GM23338 (cell line): ENCODE data around the gene GLI3. TPM values are rescaled to one million over a fixed set of nuclear protein-coding genes. Genes with fewer than 3 reads are reported as not detected.

ENCODE experiments used
- ATAC-seq: fragments of 200-7000 bp; cut with Tn5 transposase; 3 replicates; pipeline ENCODE4 v1.9.1; 2020
- DNase-seq: peaks from one replicate; pipeline ENCODE4 v3.0.0-alpha.2; 2015; ENCODE audit warnings: low spot score
- H2AFZ ChIP-seq: fragments of 200-600 bp; sonication (generic); 2 replicates; pipeline ENCODE4 v1.8.0; 2016; ENCODE audit warnings: antibody characterized with exemption, mild to moderate bottlenecking, moderate library complexity
- H3F3A ChIP-seq: fragments of 200-600 bp; sonication (generic); replicated peaks from 2 replicates; pipeline ENCODE4 v1.8.0; 2017; ENCODE audit warnings: antibody characterized with exemption, mixed run types, low read depth
- H3K27ac ChIP-seq: fragments of 200-600 bp; sonication (generic); 2 replicates; pipeline ENCODE4 v1.6.1; 2016; ENCODE audit warnings: low read depth
- H3K27me3 ChIP-seq: fragments of 200-600 bp; sonication (generic); 2 replicates; pipeline ENCODE4 v1.8.0; 2016; ENCODE audit warnings: mild to moderate bottlenecking, mixed run types, moderate library complexity; ENCODE audit not compliant: insufficient read depth
- H3K36me3 ChIP-seq: fragments of 200-600 bp; sonication (generic); 2 replicates; pipeline ENCODE4 v1.8.0; 2016; ENCODE audit warnings: mild to moderate bottlenecking; ENCODE audit not compliant: insufficient read depth
- H3K4me1 ChIP-seq: fragments of 200-600 bp; sonication (generic); 2 replicates; pipeline ENCODE4 v1.8.0; 2016; ENCODE audit warnings: mild to moderate bottlenecking, moderate library complexity; ENCODE audit not compliant: insufficient read depth
- H3K4me2 ChIP-seq: fragments of 200-600 bp; sonication (generic); 2 replicates; pipeline ENCODE4 v1.7.1; 2017; ENCODE audit warnings: mixed run types
- H3K4me3 ChIP-seq: fragments of 200-600 bp; sonication (generic); 2 replicates; pipeline ENCODE4 v1.6.1; 2016; ENCODE audit warnings: mixed run types
- H3K79me2 ChIP-seq: fragments of 200-600 bp; sonication (generic); replicated peaks from 2 replicates; pipeline ENCODE4 v1.8.0; 2017; ENCODE audit warnings: mild to moderate bottlenecking; ENCODE audit not compliant: insufficient read depth
- H3K9me2 ChIP-seq: fragments of 200-600 bp; sonication (generic); 2 replicates; pipeline ENCODE4 v1.8.0; 2017; ENCODE audit not compliant: insufficient read depth
- H4K20me1 ChIP-seq: fragments of 200-600 bp; sonication (generic); replicated peaks from 2 replicates; pipeline ENCODE4 v1.8.0; 2017; ENCODE audit warnings: mild to moderate bottlenecking; ENCODE audit not compliant: insufficient read depth
- H3K27ac Mint-ChIP-seq: 2 replicates; pipeline ENCODE4 v1.8.0; 2020; ENCODE audit warnings: inconsistent platforms, mild to moderate bottlenecking, moderate library complexity, mixed read lengths
- H3K27me3 Mint-ChIP-seq: 3 replicates; pipeline ENCODE4 v1.8.0; 2022; ENCODE audit warnings: low read depth, mild to moderate bottlenecking, moderate library complexity, mixed read lengths, inconsistent platforms; ENCODE audit not compliant: insufficient read depth, poor library complexity
- H3K36me3 Mint-ChIP-seq: 3 replicates; pipeline ENCODE4 v1.8.0; 2021; ENCODE audit warnings: low read depth, mild to moderate bottlenecking, inconsistent platforms, moderate library complexity, mixed read lengths
- H3K4me1 Mint-ChIP-seq: 3 replicates; pipeline ENCODE4 v1.8.0; 2020; ENCODE audit warnings: mild to moderate bottlenecking, inconsistent platforms, mixed read lengths
- H3K4me3 Mint-ChIP-seq: 3 replicates; pipeline ENCODE4 v1.8.0; 2021; ENCODE audit warnings: moderate library complexity, mild to moderate bottlenecking, inconsistent platforms, mixed read lengths
- H3K9me3 Mint-ChIP-seq: 3 replicates; pipeline ENCODE4 v1.8.0; 2020; ENCODE audit warnings: moderate library complexity, mild to moderate bottlenecking, inconsistent platforms, mixed read lengths
- CREB1 ChIP-seq: fragments of 250-450 bp; sonication (Bioruptor Pico); IDR thresholded peaks from 2 replicates; pipeline ENCODE4 v1.5.0; 2020; ENCODE audit warnings: low read depth, mild to moderate bottlenecking, moderate library complexity
- EZH2 ChIP-seq: fragments of 200-600 bp; sonication (generic); IDR thresholded peaks from one replicate; pipeline ENCODE4 v1.8.0; 2017; ENCODE audit warnings: antibody characterized with exemption, mild to moderate bottlenecking, low read depth; ENCODE audit not compliant: unreplicated experiment
- NANOG ChIP-seq: IDR thresholded peaks from 2 replicates; pipeline ENCODE4 v1.6.1; 2016; ENCODE audit warnings: antibody characterized with exemption, borderline replicate concordance
- STAT1 ChIP-seq: IDR thresholded peaks from one replicate; pipeline ENCODE4 v1.6.1; 2016; ENCODE audit warnings: antibody characterized with exemption; ENCODE audit not compliant: unreplicated experiment
- ZNF114 ChIP-seq: fragments of 250-450 bp; sonication (Bioruptor Pico); IDR thresholded peaks from 2 replicates; pipeline ENCODE4 v1.5.0; 2020; ENCODE audit warnings: mild to moderate bottlenecking, moderate library complexity
- ZNF331 ChIP-seq: fragments of 250-450 bp; sonication (Bioruptor Pico); IDR thresholded peaks from 2 replicates; pipeline ENCODE4 v1.5.0; 2020; ENCODE audit warnings: low read depth, mild to moderate bottlenecking, moderate library complexity
- ZNF462 ChIP-seq: fragments of 250-450 bp; sonication (Bioruptor Pico); IDR thresholded peaks from 2 replicates; pipeline ENCODE4 v1.5.0; 2020; ENCODE audit warnings: mild to moderate bottlenecking, moderate library complexity
- polyA plus RNA-seq: library from polyadenylated mRNA; unstranded; fragments of >200 nt; fragmentation: Nextera tagmentation; extraction: Ambion mirVana; gene quantifications from 2 replicates; pipeline ENCODE4 v1.2.1, GENCODE V29; 2016
- total RNA-seq: library from RNA; depleted of rRNA; stranded (reverse); fragments of >200 nt; shearing (Covaris generic); gene quantifications from 2 replicates; pipeline ENCODE4 v1.2.3, GENCODE V29; 2014

Gene GLI3
- total and polyA plus RNA-seq, 2 experiments from 2014 or later: 16.1 to 17.9 TPM

- H3K27ac ChIP-seq: no peak overlapping the region
- TF ChIP-seq ZNF331 (CRISPR knock-in tag) (no peak), ZNF462 (CRISPR knock-in tag) (no peak), ZNF114 (CRISPR knock-in tag) (no peak), EZH2 (no peak)
- no peaks in the 10 kb centered on the region for H3F3A ChIP-seq
- no peak for DNase-seq
- H3K27ac Mint-ChIP-seq: no peak overlapping the region
- no peaks in the 10 kb centered on the region for H4K20me1 ChIP-seq
- H3K9me3 Mint-ChIP-seq: no peaks in the 10 kb centered on the region
- H3K27me3 ChIP-seq: no peaks in the 10 kb centered on the region
- no peaks in the 10 kb centered on the region for H3K36me3 ChIP-seq
- no peaks in the 10 kb centered on the region for H3K79me2 ChIP-seq
- peaks cover 2% of the 10 kb centered on the region for H3K27me3 Mint-ChIP-seq
- no peak overlapping the region for H3K4me3 Mint-ChIP-seq
- peaks cover 4% of the 10 kb centered on the region; the same call in 1 of the 2 replicates for H3K4me1 ChIP-seq
- H2AFZ ChIP-seq: no peak overlapping the region
- H3K9me2 ChIP-seq: no peaks in the 10 kb centered on the region; the same call in 1 of the 2 replicates
- peak; percentile 43; the same call in 2 of the 3 replicates for ATAC-seq
- peaks cover 9% of the 10 kb centered on the region for H3K36me3 Mint-ChIP-seq
- peaks cover 14% of the 10 kb centered on the region for H3K4me1 Mint-ChIP-seq
- H3K4me3 ChIP-seq: no peak overlapping the region
- no peak overlapping the region for H3K4me2 ChIP-seq
Measured at GRCh38 chr7:42049761-42050160, 187.2 kb downstream of the GLI3 start.

- Histone ChIP-seq H3K27me3 (no peaks in the 10 kb centered on the region), H2AFZ (no peak overlapping the region), H3K4me1 (peaks cover 4% of the 10 kb centered on the region; the same call in 1 of the 2 replicates), H3K9me2 (no peaks in the 10 kb centered on the region; the same call in 1 of the 2 replicates), H4K20me1 (no peaks in the 10 kb centered on the region), H3K27ac (no peak overlapping the region), H3K4me3 (no peak overlapping the region), H3F3A (no peaks in the 10 kb centered on the region), H3K36me3 (no peaks in the 10 kb centered on the region), H3K79me2 (no peaks in the 10 kb centered on the region), H3K4me2 (no peak overlapping the region)
- Mint-ChIP-seq H3K4me1 (peaks cover 21% of the 10 kb centered on the region), H3K36me3 (peaks cover 9% of the 10 kb centered on the region), H3K9me3 (no peaks in the 10 kb centered on the region), H3K27me3 (no peaks in the 10 kb centered on the region), H3K4me3 (no peak overlapping the region), H3K27ac (no peak overlapping the region)
- DNase-seq (no peak), ATAC-seq (no peak)
- TF ChIP-seq CREB1: no peak
- no peak for TF ChIP-seq NANOG
- no peak for TF ChIP-seq STAT1
- no peak for TF ChIP-seq ZNF462 (CRISPR knock-in tag)
- no peak for TF ChIP-seq ZNF331 (CRISPR knock-in tag)
Measured at GRCh38 chr7:42046483-42046882, 190.5 kb downstream of the GLI3 start.
